HG02642 (cell line): Measurements from ENCODE around the gene TSHZ2.

Experiments
- ATAC-seq: cut with Tn5 transposase; IDR thresholded peaks from one replicate; pipeline ENCODE4 v1.9.1; 2021; ENCODE audit warnings: mild to moderate bottlenecking; ENCODE audit not compliant: unreplicated experiment, poor library complexity

TSHZ2 gene

DNA sequence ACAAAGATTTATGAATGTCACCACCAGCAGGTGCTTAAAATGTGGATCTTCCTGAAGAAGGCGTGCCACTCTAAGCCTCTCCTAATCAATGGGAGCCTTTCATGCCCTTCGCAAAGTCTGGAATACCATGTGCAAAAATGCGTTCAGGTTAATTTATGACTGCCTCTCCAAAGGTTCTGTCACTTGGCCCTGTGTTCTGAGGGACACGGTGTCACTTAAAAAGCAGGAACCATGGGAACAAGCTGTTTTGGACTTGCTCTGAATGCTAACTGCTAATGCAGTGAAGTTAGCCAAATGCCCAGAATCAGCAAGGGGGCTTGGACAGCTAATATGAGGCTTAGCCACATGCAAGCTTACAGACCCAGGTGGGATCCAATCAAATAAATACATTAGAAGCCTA, 250.3 kb downstream of the TSHZ2 start:
- ATAC-seq = no peak

DNA sequence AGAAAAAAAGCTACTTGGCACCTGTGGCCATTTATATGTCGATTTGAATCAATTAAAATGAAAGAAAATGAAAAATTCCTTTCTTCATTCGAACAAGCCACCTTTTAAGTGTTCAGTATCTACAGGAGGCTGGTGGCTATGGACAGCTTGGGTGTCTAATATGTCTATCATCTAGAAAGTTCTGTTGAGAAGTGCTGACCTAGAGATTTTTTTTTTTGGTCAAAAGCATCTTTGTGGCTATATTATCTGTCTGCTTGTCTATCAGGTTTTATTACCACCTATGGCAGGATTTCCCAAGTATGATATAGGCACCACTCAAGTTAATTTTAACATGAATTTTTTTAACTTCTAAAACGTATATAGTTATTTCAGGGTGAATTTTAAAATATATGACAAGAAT, 250.8 kb downstream of the TSHZ2 start:
- ATAC-seq = no peak

DNA sequence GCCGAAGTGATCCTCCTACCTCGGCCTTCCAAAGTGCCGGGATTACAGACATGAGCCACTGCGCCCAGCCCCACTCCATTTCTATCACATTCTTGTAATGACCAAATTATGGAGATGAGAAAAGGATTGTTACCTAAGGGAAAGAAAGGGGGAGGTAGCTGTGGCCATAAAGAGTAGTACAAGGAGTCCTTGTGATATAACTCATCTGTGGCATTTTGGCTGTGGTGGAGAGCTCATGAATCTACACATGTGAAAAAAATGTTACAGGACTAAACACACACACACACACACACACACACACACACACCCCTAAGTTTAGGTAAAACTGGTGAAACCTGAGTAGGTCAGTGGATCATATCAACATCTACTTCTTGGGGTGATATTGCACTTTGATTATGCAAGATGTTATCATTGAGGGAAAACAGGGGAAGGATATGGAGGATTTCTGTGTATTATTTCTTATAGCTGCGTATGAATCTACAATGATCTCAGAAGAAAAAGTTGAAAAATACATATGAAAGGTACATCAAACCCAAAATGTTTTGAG, 251.5 kb downstream of the TSHZ2 start:
- no peak for ATAC-seq

DNA sequence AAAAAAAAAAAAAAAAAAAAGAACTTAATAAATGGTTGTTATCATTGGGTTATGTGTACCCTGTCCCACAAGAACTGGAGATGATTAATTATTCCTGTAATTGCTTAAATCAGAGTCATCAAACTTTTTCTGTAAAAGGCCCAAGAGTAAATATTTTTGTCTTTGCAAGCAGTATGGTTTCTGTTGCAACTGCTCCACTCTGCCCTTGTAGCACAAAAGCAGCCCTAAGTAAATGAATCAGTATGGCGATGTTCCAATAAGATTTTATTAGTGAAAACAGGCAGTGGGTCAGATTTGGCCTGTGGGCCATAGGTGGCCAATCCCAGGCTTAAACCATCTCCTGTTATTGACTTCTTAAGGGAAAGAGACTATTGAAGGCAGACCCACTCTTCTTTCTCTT, 252.7 kb downstream of the TSHZ2 start:
- no peak for ATAC-seq

DNA sequence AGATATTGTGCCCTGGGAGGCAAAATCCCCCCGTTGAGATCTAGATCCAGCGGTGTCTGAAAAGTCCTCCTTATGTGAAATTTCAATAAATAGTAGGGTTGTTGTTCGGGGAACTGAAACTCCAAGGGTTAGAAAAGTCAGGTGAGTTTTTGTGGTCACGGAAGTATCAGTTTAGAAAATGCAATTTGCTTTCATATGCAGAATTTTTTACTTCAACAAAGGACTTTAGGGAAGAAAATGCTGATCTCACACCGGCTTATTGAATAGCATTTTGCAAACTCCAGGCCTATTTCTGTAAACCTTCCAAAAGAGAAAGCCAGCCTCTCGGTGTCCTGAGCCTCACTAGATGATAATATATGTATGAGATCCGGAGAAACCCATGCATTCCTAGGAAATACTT, 254.7 kb downstream of the TSHZ2 start:
- no peak for ATAC-seq

DNA sequence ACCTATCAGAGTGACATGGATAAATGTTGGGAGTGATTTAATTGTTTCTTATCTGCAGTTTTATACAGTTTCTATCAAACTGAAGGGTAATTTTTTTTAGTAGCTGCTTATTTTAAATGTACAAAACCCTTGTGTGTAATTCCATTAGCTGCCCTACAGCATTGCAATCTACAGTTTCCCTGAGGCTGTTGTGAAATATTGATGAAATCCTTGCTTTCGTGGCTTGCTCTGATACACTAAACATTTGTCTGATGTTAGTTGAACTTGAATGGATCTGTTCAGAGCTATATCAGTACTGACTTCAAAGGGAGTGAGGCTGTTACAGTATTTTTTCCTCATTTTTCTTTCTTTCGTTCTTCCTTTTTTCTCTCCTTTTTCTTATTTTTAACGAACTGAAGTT, 255.4 kb downstream of the TSHZ2 start:
- ATAC-seq = no peak

DNA sequence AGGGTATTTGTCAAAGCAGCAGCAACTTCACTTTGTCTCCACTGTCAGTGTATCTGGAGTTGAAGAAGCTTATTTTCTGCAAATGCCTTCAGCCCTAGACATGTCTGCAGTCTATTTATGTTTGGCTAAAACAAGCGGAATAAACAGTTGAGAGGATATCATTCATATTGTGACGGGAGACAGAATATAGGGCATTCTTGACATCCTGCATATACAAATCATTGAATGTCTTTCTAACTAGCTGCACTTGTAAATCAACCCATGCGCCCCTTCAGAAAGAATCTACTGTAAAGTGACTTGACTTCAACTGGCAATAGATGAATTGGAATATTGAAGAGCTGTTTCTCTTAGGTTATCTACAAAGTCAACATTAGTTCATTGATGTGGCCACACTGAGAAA, 258.9 kb downstream of the TSHZ2 start:
- no peak for ATAC-seq

DNA sequence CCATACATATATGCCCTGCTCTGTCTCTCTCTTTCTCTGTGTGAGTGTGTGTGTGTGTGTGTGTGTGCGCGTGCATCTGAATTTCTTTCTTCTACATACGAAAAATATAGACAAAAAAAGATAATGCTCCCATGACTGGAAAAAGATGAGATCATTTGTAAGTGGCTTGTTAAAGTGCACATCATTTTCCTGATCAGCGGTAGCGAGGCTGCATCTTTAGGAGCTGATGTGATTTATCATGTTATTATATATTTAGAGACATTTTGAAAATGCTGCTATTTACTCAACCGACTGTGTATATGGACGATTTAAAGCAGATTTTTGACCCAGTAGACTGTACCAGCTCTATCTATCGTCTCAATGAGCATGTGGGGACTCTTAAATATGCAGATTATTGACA, 265.3 kb downstream of the TSHZ2 start:
- no peak for ATAC-seq

DNA sequence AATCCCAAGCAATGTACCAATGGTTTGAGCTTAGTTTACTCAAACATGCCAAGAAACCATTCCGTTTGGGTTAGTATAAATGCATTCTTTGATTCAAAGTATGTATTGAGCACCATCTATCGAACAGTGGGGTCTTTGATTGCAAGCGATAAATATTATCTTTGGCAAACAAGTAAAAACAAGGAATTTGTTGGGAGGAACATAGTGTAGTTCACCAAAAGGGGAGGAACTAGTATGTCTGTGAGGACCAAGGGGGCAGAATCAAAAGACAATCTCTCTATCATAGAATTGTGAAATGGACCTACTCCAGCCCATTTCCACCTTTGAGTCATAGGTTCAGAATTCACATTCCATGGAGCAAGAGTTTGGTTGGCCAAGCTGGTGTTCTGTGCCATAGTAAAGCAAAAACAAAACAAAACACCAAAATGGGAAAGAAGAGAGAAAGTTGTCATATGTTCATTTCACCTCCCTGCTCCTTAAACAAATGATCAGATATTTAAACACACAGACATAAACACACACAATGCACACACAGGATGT, 266.0 kb downstream of the TSHZ2 start:
- no peak for ATAC-seq

DNA sequence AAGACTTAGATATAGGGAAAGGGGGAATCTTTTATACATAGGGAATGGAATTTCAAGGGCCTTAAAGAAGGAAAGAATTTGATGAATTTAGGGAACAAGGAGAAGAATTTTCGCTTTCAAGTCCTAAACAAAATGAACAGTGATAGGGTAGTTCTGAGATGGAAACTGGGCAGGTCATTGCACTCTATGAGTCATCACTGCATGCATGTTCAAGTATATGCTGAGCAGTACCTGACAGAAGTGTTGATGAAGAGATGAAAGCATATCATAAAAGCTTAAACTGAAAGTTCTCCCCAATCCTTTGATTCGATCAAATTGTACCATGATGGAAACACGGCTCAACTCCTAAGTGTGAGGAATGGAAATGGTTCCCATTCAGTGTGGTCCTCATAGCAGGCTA, 271.0 kb downstream of the TSHZ2 start:
- no peak for ATAC-seq

DNA sequence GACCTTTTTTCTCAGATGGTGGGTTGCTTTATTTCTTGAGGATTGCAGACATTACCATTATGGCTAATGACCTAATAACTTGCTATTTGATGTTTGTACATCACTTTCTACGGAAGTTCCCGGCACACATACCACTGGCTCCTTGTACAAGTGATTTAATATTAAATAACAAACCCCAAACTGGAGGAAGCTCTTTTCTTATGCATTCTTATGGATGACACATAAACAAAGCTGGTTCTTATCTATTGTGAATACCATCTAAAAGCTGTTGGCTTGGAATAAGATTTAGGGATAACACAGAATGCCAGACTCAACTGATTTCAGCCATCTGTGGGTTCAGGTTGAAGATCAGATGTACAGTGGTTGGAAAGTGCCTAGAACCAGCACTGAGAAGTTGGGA, 272.6 kb downstream of the TSHZ2 start:
- ATAC-seq = no peak

DNA sequence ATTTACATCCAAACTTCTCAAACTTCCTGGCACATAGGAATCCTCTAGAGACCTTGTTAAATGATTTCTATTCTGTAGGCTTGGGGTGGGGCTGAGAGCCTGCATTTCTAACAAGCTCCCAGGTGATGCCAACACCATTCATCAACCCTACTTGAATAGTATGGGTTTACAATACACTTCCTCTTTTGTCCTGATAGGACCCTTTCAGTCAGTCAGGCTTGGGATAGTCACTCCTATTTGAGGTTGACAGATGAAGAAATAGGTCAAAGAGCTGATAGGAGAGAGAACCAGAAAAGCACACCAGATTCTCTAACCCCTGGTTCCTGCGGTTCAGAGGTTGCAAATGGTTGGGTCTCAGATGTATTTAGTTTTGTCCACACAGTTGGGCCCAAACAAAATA, 273.4 kb downstream of the TSHZ2 start:
- no peak for ATAC-seq

DNA sequence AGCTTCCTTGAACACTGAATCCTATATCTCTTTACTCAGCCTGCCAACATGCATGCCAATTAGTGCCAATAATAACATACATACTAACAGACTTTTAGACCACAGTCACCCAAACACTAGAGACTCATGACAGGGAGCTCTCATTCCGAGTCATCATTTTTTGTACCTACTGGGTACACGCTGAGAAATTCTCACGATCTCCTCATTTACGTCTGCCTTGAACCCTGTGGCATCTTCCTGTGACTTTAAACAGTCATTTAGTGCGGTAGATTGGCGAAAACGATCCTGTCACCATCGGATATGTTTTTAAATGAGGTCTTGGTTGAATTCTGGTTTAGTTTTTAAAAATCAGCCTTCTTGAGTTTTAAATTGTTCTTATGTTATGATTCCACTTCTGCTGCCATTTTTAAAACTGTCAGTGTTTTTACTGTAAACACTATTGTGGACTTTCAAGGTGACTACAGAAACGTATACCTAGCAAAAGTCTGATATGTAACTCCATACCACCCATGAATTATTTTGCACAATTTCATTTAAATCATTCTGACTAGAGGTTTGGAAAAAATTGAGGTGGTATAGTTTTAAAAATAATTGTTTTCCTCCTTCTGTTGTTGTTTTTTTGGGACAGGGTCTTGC, 275.4 kb downstream of the TSHZ2 start:
- no peak for ATAC-seq

DNA sequence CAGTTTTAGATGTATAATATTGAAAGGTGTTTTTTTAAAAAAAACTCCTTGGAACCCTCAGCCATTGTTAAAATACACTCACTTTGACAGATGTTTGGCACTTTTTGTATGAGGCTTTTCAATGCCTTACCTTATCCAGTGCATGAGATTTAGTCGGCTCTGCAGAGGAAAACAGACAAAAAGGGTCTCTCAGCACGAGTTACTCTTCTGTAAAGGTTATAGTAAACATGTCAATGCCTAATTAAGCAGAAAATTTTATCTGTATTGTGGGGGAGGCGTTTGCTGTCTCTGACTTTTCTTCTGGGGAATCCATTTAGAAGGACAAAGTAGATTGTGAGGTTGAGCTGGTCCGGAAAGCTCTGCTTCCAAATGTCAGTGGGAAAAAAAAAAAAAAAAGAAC, 278.3 kb downstream of the TSHZ2 start:
- ATAC-seq = no peak

DNA sequence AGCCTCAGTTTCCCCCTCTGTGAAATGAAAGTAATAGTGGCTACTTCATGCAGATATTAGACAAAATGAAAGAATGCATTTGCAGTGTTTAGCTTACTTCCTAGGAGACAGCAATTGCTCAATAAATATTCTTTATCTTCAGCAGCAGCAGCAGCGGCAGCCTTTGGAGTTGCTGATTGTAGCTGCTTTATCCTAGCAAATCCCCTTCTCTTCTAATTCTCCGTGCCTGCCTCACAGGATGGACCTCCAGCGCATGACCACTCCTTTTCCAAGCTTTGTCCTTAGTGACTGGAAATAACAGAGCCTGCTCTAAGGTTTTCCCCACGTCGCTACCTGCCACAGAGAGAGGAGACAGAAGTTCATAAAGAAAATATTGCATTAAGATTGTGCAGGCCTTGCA, 279.8 kb downstream of the TSHZ2 start:
- no peak for ATAC-seq

DNA sequence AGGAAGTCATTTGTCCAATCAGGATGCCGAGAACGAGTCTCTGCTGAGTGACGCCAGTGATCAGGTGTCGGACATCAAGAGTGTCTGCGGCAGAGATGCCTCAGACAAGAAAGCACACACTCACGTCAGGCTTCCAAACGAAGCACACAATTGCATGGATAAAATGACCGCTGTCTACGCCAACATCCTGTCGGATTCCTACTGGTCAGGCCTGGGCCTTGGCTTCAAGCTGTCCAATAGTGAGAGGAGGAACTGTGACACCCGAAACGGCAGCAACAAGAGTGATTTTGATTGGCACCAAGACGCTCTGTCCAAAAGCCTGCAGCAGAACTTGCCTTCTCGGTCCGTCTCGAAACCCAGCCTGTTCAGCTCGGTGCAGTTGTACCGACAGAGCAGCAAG, 281.5 kb downstream of the TSHZ2 start:
- no peak for ATAC-seq

DNA sequence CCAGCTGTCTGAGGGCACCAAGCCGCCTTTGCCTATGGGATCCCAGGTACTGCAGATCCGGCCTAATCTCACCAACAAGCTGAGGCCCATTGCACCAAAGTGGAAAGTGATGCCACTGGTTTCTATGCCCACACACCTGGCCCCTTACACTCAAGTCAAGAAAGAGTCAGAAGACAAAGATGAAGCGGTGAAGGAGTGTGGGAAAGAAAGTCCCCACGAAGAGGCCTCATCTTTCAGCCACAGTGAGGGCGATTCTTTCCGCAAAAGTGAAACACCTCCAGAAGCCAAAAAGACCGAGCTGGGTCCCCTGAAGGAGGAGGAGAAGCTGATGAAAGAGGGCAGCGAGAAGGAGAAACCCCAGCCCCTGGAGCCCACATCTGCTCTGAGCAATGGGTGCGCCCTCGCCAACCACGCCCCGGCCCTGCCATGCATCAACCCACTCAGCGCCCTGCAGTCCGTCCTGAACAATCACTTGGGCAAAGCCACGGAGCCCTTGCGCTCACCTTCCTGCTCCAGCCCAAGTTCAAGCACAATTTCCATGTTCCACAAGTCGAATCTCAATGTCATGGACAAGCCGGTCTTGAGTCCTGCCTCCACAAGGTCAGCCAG, 283.0 kb downstream of the TSHZ2 start:
- no peak for ATAC-seq

DNA sequence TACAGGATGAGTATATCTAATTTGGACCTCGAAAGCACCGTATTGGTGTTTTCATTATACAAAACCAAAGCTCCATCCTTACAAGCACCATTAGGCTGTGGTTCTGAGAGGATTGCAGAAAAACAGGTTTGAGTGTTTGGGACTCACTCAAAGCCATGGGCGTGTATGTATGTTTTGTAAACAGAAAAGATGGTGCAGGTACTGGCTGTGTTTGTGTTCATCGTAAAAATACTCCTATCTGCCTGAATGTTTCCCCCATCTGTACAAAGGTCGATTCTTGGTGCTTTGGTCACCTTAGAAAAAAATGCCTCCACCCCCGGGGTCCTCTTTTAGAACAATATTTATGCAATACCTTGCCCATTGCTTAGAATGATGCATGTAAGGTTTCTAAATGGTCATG, 286.6 kb downstream of the TSHZ2 start:
- ATAC-seq = no peak

DNA sequence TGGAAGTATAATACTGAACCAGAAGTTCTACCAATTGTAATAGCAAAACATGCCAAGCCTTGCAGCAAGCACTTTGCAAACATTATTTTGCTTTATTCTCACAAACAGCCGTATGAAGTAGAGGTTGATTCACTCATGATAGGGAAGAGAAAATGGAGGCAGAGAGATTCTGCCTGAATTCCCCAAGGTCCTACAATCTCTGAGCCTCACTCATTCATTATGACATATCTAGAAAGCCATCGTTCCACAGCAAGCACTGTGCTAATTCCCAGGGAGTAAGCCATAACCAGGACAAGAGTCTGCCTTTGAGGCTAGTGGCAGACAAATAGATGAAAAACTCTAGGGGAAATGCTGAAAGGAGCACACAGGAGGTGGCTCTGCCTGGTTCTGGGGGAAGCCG, 288.0 kb downstream of the TSHZ2 start:
- no peak for ATAC-seq

DNA sequence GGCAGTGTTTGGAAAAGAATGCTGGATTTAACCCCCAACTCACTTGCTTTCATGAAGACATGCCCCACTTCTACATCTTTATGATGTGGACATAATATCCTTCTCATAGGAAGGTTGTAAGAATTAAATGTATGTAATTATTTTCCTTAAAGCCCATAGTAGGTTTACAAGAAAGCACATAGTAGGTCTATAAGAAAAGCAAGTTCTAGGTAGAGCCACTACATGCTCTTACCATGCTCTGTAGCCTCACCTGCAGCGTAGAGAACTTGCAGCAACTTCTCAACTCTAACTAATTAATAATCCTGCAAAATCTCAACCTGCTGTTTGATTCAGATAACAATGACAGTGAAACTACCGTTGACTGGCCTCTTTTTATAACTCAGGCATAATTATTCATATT, 288.4 kb downstream of the TSHZ2 start:
- no peak for ATAC-seq

DNA sequence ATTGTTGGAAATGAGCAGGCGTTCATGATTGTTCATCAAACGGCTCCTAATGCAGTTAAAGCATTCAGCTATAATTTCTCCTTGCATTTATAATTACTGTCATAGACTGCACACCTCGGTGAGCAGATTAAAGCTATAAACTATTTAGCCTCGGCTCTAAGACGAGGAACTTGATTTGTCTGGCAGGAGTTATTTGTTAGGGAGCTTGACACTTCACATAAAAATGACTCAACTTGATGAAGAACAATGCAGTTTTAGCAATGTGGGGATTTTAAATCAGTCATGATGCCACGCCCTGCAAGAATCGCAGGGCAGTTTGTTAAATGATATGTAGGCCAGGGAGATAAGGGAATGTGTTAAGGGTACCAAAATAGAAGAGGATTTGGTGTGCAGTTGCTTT, 290.2 kb downstream of the TSHZ2 start:
- no peak for ATAC-seq
